AG08396 (cell line): ENCODE measurements around the gene CDH13.

Source experiments
- DNase-seq: peaks from one replicate; pipeline ENCODE4 v3.0.0; 2012; ENCODE audit warnings: low spot score, mixed read lengths

The CDH13 gene

DNA sequence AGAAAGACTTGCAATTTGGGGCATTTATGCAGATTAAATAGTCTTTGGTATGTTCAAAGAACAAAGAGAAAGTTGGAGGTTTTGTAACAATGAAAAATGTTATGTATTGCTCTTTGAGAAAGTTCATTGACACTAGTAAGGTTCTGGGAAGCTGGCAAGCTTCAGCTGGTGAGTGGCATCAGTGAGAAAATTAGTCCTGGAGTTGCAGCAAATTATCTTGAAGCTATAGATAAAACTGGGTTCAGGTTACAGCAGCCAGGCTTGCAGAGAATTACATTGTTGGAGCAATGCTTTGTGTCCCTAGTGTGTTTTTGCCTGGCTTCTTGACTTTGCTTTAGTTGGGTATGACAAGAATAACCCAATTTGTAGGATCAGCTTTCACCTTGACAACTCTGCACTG, 221.2 kb downstream of the CDH13 start:
- DNase-seq: no peak

- no peak for DNase-seq
Measured at GRCh38 chr16:82852388-82853008, 225.7 kb downstream of the CDH13 start.

DNA sequence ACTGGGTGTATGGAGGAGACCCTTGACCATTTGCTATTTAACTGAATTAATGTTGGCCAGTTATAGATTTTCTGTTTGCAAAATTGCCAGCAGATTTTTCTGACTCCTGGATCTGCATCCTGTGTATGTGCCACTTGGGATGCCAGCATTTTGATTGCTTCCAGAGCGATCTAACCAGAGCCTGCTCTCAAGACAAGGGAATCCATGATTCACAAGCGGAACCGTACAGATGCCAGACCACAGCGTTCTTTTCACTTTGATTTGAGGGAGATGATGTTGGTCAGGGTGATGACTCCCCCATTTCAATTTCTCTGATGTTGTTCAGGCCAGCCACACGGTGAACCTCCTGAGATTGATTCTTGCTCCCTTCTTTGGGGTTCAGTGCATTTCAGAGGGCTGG, 228.7 kb downstream of the CDH13 start:
- no peak for DNase-seq

- no peak for DNase-seq
Measured at GRCh38 chr16:82857693-82858365, 231.1 kb downstream of the CDH13 start.

DNA sequence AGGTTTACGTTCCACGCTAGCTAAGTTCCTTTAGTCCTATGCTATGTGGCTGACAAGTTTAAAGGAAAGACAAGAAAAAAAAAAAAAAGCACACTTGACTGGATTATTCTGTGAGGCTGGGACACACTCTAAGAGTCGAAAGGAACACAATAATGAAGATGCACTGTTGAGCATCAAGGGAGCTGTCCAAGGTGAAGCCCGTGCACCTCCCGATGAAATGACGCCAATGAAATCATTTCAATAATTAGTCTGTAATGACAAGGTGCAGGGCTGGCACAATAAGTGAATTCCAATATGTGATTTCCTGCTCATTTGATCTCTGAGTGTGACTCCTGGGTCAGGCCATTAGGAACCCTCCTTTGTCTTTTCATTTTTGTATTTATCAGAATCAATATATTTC, 232.9 kb downstream of the CDH13 start:
- no peak for DNase-seq

GRCh38 chr16:82860071-82860470, 233.3 kb downstream of the CDH13 start:
- no peak for DNase-seq

DNA sequence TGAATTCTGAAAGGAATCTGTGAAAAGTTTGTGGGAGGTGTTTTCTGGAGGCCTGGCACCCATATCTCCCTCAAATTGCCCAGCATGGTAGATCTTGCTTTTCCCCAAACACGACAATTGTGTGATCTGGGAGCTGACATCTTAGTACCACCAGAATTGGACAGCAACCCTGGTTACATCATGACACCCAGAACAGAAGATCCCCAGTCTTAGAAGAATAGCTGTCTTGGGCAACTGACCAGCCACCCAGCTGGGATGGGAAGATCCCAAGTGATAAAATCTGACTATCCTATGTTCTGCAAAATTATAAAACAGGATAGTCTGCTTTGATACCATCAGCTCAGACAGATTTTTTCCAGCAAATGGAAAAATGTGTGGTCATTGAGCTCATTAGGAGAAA, 235.3 kb downstream of the CDH13 start:
- DNase-seq: no peak

DNA sequence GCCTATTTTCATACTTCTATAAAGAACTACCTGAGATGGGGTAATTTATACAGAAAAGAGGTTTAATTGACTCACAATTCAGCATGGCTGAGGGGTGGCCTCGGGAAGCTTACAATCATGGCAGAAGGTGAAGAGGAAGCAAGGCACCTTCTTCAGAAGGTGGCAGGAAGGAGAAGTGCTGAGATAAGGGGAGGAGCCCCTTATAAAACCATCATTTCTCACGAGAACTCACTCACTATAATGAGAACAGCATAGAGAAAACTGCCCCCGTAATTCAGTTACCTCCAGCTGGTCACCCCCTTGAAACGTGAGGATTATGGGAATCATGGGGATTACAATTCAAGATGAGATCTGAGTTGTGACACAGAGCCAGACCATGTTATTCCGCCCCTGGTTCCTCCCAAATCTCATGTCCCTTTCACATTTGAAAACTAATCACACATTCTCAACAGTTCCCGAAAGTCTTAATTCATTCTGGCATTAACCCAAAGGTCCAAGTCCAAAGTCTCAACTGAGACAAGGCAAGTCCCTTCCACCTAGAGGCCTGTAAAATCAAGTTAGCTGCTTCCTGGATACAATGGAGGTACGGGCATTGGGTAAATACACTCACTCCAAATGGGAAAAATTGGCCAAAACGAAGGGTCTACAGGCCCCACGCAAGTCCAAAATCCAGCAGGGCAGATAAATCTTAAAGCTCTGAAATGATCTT, 237.7 kb downstream of the CDH13 start:
- no peak for DNase-seq

DNA sequence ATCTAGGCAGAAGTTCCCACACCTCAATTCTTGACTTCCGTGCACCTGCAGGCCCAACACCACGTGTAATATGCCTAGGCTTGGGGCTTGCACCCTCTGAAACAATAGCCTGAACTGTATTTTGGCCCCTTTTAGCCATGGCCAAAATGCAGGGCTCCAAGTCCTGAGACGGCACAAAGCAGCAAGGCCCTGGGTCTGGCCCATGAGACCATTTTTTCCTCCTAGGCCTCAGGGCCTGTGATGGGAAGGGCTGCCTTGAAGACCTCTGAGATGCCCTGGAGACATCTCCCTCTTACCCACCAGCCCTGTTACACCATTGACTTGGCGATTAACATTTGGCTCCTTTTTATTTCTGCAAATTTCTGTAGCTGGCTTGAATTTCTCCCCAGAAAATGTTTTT, 238.6 kb downstream of the CDH13 start:
- DNase-seq: no peak

- no peak for DNase-seq
Measured at GRCh38 chr16:82867485-82867884, 240.7 kb downstream of the CDH13 start.

DNA sequence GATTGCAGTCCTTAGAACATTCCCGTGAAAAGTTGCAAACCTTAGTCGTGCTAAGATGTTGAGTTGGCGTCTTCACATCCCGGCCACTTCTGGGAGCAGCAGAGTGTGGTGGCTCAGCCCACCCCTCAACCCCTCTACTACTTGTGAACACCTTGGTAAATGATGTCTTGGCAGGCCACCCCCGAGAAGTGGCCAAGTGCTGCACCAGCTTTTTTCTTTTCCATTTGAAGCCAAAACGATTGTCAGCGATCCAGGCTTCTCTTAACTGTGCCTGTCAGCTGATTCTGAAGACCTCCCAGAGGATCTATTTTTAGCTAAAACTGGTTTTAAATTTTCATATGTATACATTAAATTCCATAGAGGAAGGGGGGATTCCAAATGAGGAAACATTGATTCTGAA, 247.5 kb downstream of the CDH13 start:
- DNase-seq: no peak

GRCh38 chr16:82874672-82875071, 247.9 kb downstream of the CDH13 start:
- no peak for DNase-seq

DNA sequence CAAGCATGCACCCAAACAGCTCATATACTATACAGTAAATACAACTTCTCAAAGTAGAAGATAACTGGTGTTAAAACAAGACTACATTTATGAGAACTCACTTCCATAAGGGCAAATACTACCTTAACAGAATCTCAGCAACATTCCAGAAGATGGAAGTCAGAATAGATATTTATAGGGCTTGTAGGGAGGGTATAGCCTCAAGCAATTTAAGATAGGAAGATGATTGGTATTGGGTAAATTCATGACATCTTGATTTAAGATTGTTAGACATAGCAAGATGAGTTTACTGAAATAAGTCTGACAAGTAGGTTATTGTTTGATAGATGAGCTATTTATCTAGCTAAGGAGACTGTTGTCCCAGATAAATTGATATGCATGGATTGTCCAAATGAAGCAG, 250.2 kb downstream of the CDH13 start:
- DNase-seq: no peak

GRCh38 chr16:82878466-82878865, 251.7 kb downstream of the CDH13 start:
- no peak for DNase-seq

GRCh38 chr16:82880346-82880745, 253.6 kb downstream of the CDH13 start:
- DNase-seq: no peak

DNA sequence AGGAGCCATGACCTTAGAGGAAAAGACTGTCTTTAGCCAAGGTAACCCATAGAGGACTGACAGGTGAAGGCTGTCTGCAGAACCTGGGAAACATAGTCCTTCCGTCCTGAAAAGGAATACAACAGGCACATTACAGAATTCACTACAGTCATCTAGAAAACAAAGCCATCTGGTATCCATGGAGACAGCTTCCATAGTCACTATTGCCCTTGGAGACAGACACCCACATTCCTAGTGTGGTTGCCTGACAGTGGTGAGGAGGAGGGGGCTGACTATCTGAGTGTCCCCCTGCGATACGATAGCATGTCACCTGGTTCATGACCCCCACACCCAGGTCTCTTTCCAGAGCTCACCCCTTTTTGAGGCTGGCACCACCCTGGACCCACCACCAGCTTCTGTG, 254.7 kb downstream of the CDH13 start:
- DNase-seq: no peak

GRCh38 chr16:82882226-82882625, 255.5 kb downstream of the CDH13 start:
- DNase-seq: no peak

- DNase-seq: no peak
Measured at GRCh38 chr16:82882982-82883835, 256.4 kb downstream of the CDH13 start.

GRCh38 chr16:82884320-82884898, 257.6 kb downstream of the CDH13 start:
- DNase-seq: no peak

DNA sequence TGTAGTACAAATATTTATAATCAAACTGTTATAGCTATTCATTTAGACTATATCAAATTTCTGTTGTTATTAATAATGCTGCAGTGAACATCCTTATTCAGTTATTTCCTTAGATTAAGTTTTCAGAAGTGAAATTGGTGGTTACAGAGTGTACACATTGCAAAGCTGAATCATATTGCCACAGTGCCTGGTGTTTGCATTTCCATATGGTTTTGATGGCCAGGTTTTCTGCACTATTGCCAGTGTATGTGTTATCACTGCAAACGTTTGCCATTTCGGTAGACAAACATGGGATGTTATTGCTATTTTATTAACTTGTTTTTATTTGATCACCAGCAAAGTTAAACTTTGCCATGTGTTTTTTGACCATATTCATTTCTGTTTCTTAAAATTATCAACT, 259.4 kb downstream of the CDH13 start:
- no peak for DNase-seq

DNA sequence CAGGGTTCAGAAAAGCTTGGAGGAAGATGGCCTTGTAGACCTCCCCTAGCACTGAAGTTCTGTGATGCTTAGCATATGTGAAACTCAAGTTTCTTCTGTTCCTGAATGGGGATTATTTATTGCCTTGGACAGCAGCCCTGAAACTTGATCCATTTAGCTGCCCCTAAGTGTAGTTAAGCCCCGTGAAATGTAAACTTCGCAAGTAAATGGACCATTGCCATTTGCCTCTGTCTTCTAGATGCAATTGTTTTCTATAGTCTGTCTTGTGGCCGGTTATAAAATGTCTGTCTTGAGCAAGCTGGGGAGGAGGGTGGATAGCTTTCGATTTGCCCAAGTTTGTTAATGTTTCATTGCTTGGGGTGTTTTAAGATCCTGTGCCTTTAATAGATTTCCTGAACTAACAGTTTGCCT, 261.8 kb downstream of the CDH13 start:
- DNase-seq: no peak

DNA sequence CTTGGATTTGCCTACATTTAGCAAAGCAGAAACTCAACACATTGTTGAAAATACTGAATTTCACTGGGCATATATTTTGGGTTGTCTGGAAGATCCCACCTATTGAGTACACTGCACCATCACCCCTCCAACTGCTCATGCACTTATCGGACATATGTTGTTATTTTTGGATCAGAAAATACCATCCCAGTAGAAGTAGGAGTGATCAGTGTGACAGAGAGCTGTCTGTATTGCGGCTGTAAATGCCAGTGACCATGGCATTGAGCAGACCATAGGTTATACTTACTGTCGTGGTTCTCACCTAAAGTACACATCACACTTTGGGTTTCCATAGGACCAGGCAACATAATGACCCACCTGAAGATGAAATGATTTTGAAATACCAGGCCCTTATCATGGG, 264.7 kb downstream of the CDH13 start:
- DNase-seq: no peak
